H1 (cell line): ENCODE data around the gene ZNF488. TPM values are rescaled to one million over a fixed set of nuclear protein-coding genes. Genes with fewer than 3 reads are reported as not detected.

ENCODE experiments used
- CTCF ChIA-PET: fragments of 300-600 bp; sonication (Branson Sonifier 250); formaldehyde crosslinking; loops from one replicate; lab custom pipeline; 2021; ENCODE audit not compliant: partially characterized antibody; lab: Charles Lee
- POLR2A ChIA-PET: fragments of 300-600 bp; sonication (Branson Sonifier 250); formaldehyde crosslinking; loops from one replicate; lab custom pipeline; 2021; ENCODE audit warnings: inconsistent platforms; ENCODE audit not compliant: partially characterized antibody; lab: Charles Lee
- DNase-seq, 2 experiments: peaks; one replicate each; pipeline versions ENCODE4 v3.0.0 to v3.0.0-alpha.2; 2010 to 2022; ENCODE audit warnings: low spot score in 2 of 2, low read depth in 1 of 2, mixed read lengths in 1 of 2
- FAIRE-seq: peaks from 2 replicates; lab custom pipeline; 2011; peaks lifted over from hg19 to GRCh38; lab: Jason Lieb, UNC
- H2AFZ ChIP-seq: 2 replicates; pipeline ENCODE4 v1.8.1; 2012; ENCODE audit warnings: low read length, inconsistent platforms
- H2AK5ac ChIP-seq: 2 replicates; pipeline ENCODE4 v1.6.1; 2013; ENCODE audit warnings: low read depth, low read length
- H2BK120ac ChIP-seq: replicated peaks from 2 replicates; pipeline ENCODE3; 2013; ENCODE audit warnings: low read depth, low read length, inconsistent platforms
- H2BK12ac ChIP-seq: 2 replicates; pipeline ENCODE4 v1.6.1; 2013; ENCODE audit warnings: low read depth, low read length
- H2BK15ac ChIP-seq: 2 replicates; pipeline ENCODE4 v1.6.1; 2013; ENCODE audit warnings: low read length
- H2BK20ac ChIP-seq: 2 replicates; pipeline ENCODE4 v1.6.1; 2013; ENCODE audit warnings: low read length
- H2BK5ac ChIP-seq: 2 replicates; pipeline ENCODE4 v1.6.1; 2013; ENCODE audit warnings: low read depth, low read length
- H3K14ac ChIP-seq: 2 replicates; pipeline ENCODE4 v1.6.1; 2013; ENCODE audit warnings: inconsistent platforms; ENCODE audit not compliant: insufficient read length
- H3K18ac ChIP-seq: 2 replicates; pipeline ENCODE4 v1.6.1; 2013; ENCODE audit warnings: low read length; ENCODE audit errors: extremely low read depth
- H3K23ac ChIP-seq: 2 replicates; pipeline ENCODE4 v1.6.1; 2013; ENCODE audit warnings: inconsistent platforms; ENCODE audit not compliant: insufficient read length
- H3K23me2 ChIP-seq: 2 replicates; pipeline ENCODE4 v1.6.1; 2013; ENCODE audit warnings: low read depth, low read length
- H3K27ac ChIP-seq: 2 replicates; pipeline ENCODE4 v1.6.1; 2011; ENCODE audit warnings: low read depth, low read length, inconsistent platforms
- H3K27me3 ChIP-seq, 4 experiments: replicated peaks in 1 of 4; 1 replicate in 1 of 4; 2 replicates in 3 of 4; pipeline versions ENCODE4 v1.6.1 to v1.8.1; 2011 to 2013; ENCODE audit warnings: low read length in 3 of 4, mild to moderate bottlenecking in 3 of 4, inconsistent platforms in 2 of 4, mixed read lengths in 2 of 4, moderate library complexity in 1 of 4; ENCODE audit not compliant: control insufficient read depth in 3 of 4, insufficient read depth in 3 of 4; ENCODE audit errors: extremely low read depth in 1 of 4
- H3K36me3 ChIP-seq, 4 experiments: 2 replicates each; pipeline versions ENCODE4 v1.6.1 to v1.8.1; 2011 to 2013; ENCODE audit warnings: mild to moderate bottlenecking in 4 of 4, low read length in 3 of 4, moderate library complexity in 2 of 4, control low read depth in 1 of 4, inconsistent platforms in 1 of 4; ENCODE audit not compliant: insufficient read depth in 4 of 4, control insufficient read depth in 2 of 4
- H3K4ac ChIP-seq: replicated peaks from 2 replicates; pipeline ENCODE3; 2013; ENCODE audit warnings: low read length, low read depth, mixed read lengths, inconsistent platforms; ENCODE audit not compliant: insufficient read length
- H3K4me1 ChIP-seq, 4 experiments: replicated peaks in 1 of 4; 1 replicate in 1 of 4; 2 replicates in 3 of 4; pipeline versions ENCODE4 v1.6.1 to v1.8.1; 2011 to 2013; ENCODE audit warnings: low read length in 3 of 4, inconsistent platforms in 2 of 4, mixed read lengths in 1 of 4; ENCODE audit not compliant: insufficient read depth in 4 of 4, control insufficient read depth in 3 of 4
- H3K4me2 ChIP-seq, 2 experiments: 2 replicates each; pipeline versions ENCODE4 v1.6.1 to v1.8.1; 2011 to 2013; ENCODE audit warnings: low read depth in 2 of 2, low read length in 2 of 2, control low read depth in 1 of 2, inconsistent platforms in 1 of 2, mild to moderate bottlenecking in 1 of 2; ENCODE audit not compliant: insufficient read depth in 1 of 2
- H3K4me3 ChIP-seq, 4 experiments: fragments of 200-600, 300-600 bp in 1 of 4; sonication (generic), shearing (Covaris generic), sonication (Bioruptor Twin) in 1 of 4; 2 replicates each; pipeline versions ENCODE4 v1.5.1 to v1.8.1; 2011 to 2016; ENCODE audit warnings: low read length in 4 of 4, low read depth in 3 of 4, control low read depth in 2 of 4, inconsistent platforms in 2 of 4, mild to moderate bottlenecking in 2 of 4, mixed read lengths in 1 of 4, moderate library complexity in 1 of 4; ENCODE audit not compliant: insufficient read depth in 2 of 4; ENCODE audit errors: extremely low read depth in 1 of 4
- H3K56ac ChIP-seq: replicated peaks from 2 replicates; pipeline ENCODE3; 2013; ENCODE audit warnings: low read depth, mild to moderate bottlenecking, mixed read lengths, low read length, inconsistent platforms; ENCODE audit not compliant: insufficient read length
- H3K79me1 ChIP-seq: 2 replicates; pipeline ENCODE4 v1.6.1; 2013; ENCODE audit warnings: low read depth, low read length, control low read depth
- H3K79me2 ChIP-seq, 2 experiments: 2 replicates each; pipeline versions ENCODE4 v1.6.1 to v1.8.1; 2012 to 2013; ENCODE audit warnings: low read length in 2 of 2, mild to moderate bottlenecking in 2 of 2, inconsistent platforms in 1 of 2; ENCODE audit not compliant: insufficient read depth in 2 of 2, control insufficient read depth in 1 of 2
- H3K9ac ChIP-seq, 4 experiments: replicated peaks in 1 of 4; 1 replicate in 1 of 4; 2 replicates in 3 of 4; pipeline versions ENCODE4 v1.6.1 to v1.8.1; 2011 to 2013; ENCODE audit warnings: low read depth in 3 of 4, low read length in 3 of 4, control low read depth in 2 of 4, mild to moderate bottlenecking in 2 of 4, moderate library complexity in 2 of 4, inconsistent platforms in 1 of 4; ENCODE audit errors: extremely low read depth in 1 of 4
- H3K9me3 ChIP-seq, 2 experiments: 2 replicates each; pipeline versions ENCODE4 v1.6.1 to v1.8.1; 2012 to 2013; ENCODE audit warnings: mild to moderate bottlenecking in 2 of 2, moderate library complexity in 2 of 2, control low read depth in 1 of 2, inconsistent platforms in 1 of 2, low read depth in 1 of 2, low read length in 1 of 2, mixed read lengths in 1 of 2; ENCODE audit not compliant: insufficient read depth in 2 of 2
- H4K20me1 ChIP-seq, 2 experiments: replicated peaks in 1 of 2; 2 replicates each; pipeline versions ENCODE3 to v1.8.1; 2011 to 2013; ENCODE audit warnings: inconsistent platforms in 2 of 2, low read length in 2 of 2, mild to moderate bottlenecking in 1 of 2; ENCODE audit not compliant: insufficient read depth in 2 of 2, control insufficient read depth in 1 of 2
- H4K5ac ChIP-seq: 2 replicates; pipeline ENCODE4 v1.6.1; 2013; ENCODE audit warnings: low read length, low read depth, mixed read lengths, inconsistent platforms; ENCODE audit not compliant: insufficient read length
- H4K8ac ChIP-seq: 2 replicates; pipeline ENCODE4 v1.8.0; 2013; ENCODE audit warnings: mild to moderate bottlenecking, moderate library complexity, low read length, inconsistent platforms; ENCODE audit not compliant: insufficient read depth; ENCODE audit errors: extremely low read depth
- H4K91ac ChIP-seq: replicated peaks from 2 replicates; pipeline ENCODE3; 2013; ENCODE audit warnings: low read length, mixed read lengths, inconsistent platforms; ENCODE audit not compliant: insufficient read length
- SP2 ChIP-seq: IDR thresholded peaks from 2 replicates; pipeline ENCODE4 v1.6.1; 2012; ENCODE audit warnings: mild to moderate bottlenecking, low read length, inconsistent platforms
- TEAD4 ChIP-seq: IDR thresholded peaks from 2 replicates; pipeline ENCODE4 v1.6.1; 2012; ENCODE audit warnings: low read depth, low read length, inconsistent platforms, mixed read lengths
- WGBS, 2 experiments: shearing (Covaris generic) in 1 of 2; methylation state at CpG; one replicate each; pipeline versions ENCODE4 v1.1.6 to v1.1.7; 2013 to 2015; ENCODE audit warnings: low lambda C conversion rate in 2 of 2, mixed read lengths in 2 of 2, inconsistent platforms in 1 of 2, low coverage in 1 of 2, missing lambda C conversion rate in 1 of 2; ENCODE audit not compliant: insufficient replicate concordance in 2 of 2, insufficient coverage in 1 of 2, insufficient read length in 1 of 2; ENCODE audit errors: extremely low coverage in 1 of 2, missing lambda C conversion rate in 1 of 2; 5-methylcytosine and 5-hydroxymethylcytosine counted together
- polyA plus RNA-seq, 7 experiments: library from polyadenylated mRNA; depleted of rRNA in 3 of 7; stranded (reverse) in 5 of 7; unstranded in 2 of 7; fragments of >200 nt in 5 of 7; fragments of 200-250 nt in 2 of 7; gene quantifications; 1 replicate in 5 of 7; 2 replicates in 1 of 7; 4 replicates in 1 of 7; pipeline versions ENCODE4 v1.2.1 to v1.2.3, GENCODE V29; 2011 to 2013; ENCODE audit warnings: missing spikeins in 2 of 7, mixed read lengths in 2 of 7
- total RNA-seq: library from RNA; stranded (reverse); fragmentation: NEBNext Ultra II Directional; extraction: Animal tissue kit (Norgen Biotek cat#: 25700); gene quantifications from 2 replicates; pipeline ENCODE4 v1.2.1, GENCODE V29; 2021

The ZNF488 gene
- total and polyA plus RNA-seq, 2 of the 8 experiments (the other 6 are each of a cell fraction or from before 2014, with no cell fraction given), result 7.9 to 11.4 TPM

- H2BK120ac ChIP-seq, result no peak overlapping the region
- H2AK5ac ChIP-seq, result no peak overlapping the region
- no peaks in the 10 kb centered on the region for H3K23me2 ChIP-seq
- H3K4me1 ChIP-seq, result peaks cover 0 to 8% (median 5%) of the 10 kb centered on the region in 4 experiments; a peak in 6 of 7 replicates
- no peak overlapping the region for H3K4me3 ChIP-seq
- H3K18ac ChIP-seq, result no peak overlapping the region
- peaks cover 0 to 1% of the 10 kb centered on the region in 2 experiments for H4K20me1 ChIP-seq
- H4K5ac ChIP-seq, result no peak overlapping the region
- no peak overlapping the region for H3K4ac ChIP-seq
- no peaks in the 10 kb centered on the region for H3K27me3 ChIP-seq
- no peak overlapping the region for H3K23ac ChIP-seq
- no peak overlapping the region for H3K9ac ChIP-seq
- ChIA-PET POLR2A (interaction anchor here (1.5 to 3.9 kb wide), 2 partner anchors 12 to 31 kb away, joined by 4 to 14 read pairs; partner anchors contain the start of gene ZNF488), CTCF (interaction anchor here (1.0 to 4.4 kb wide), 3 partner anchors 11 to 69 kb away, joined by 3 to 42 read pairs (median 4); no protein-coding TSS in a partner anchor)
- no peak overlapping the region for H4K91ac ChIP-seq
- no peak overlapping the region for H2BK15ac ChIP-seq
- H3K4me2 ChIP-seq, result peak overlapping the region in 1 of 2 experiments; percentile 34; a peak in 1 of 4 replicates
- H3K14ac ChIP-seq, result no peak overlapping the region
- no peak for FAIRE-seq
- H2BK12ac ChIP-seq, result no peak overlapping the region
- H3K9me3 ChIP-seq, result no peaks in the 10 kb centered on the region
- no peak overlapping the region for H3K27ac ChIP-seq
- 84% methylated on average over 7 of the region's 7 CpGs; no CpG with 5 or more reads in 1 of the 2 experiments for WGBS, 2 experiments
- no peak overlapping the region for H2BK20ac ChIP-seq
- H3K56ac ChIP-seq, result no peak overlapping the region
- no peak overlapping the region for H2BK5ac ChIP-seq
- H3K79me2 ChIP-seq, result no peaks in the 10 kb centered on the region
- H4K8ac ChIP-seq, result no peak overlapping the region
- no peaks in the 10 kb centered on the region; the same call in 1 of the 2 replicates for H3K79me1 ChIP-seq
- no peaks in the 10 kb centered on the region for H3K36me3 ChIP-seq
- DNase-seq, result peak in 1 of 2 experiments; percentile 41
- H2AFZ ChIP-seq, result no peak overlapping the region
- TF ChIP-seq SP2 (no peak), TEAD4 (no peak)
Measured at GRCh38 chr10:47371629-47372485, 12.2 kb downstream of the ZNF488 start.
